ENCODE measurements around the gene OR4C13. TPM values are rescaled to one million over a fixed set of nuclear protein-coding genes. Genes with fewer than 3 reads are reported as not detected.
"Not testable (repeated sequence)": the region's sequence is repeated elsewhere in the genome, so short reads cannot be mapped to it uniquely, and the experiment has no call there.

Gene OR4C13
- polyA plus RNA-seq, 1 of the 3 experiments (the other 2 are of a cell fraction): not detected

DNA sequence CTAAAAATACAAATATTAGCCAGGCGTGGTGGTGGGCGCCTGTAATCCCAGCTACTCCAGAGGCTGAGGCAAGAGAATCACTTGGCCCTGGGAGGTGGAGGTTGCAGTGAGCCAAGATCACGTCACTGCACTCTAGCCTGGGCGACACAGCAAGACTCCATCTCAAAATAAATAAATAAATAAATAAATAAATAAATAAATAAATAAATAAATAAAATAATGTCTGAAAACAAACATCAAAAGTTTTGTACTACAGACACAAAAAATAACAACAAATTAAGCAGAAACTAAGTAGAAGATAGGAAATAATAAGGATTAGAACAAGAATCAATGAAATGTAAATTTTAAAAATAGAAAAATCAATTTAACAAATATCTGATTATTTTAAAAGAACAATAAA lies 21.2 kb downstream of the OR4C13 start:
- DNase-seq; H3K4me2 ChIP-seq; H3K4me1 ChIP-seq (ENCODE audit: control insufficient read depth in 1 of 2, insufficient read depth in 2 of 2, low read depth in 1 of 2, low read length in 1 of 2); H3K36me3 ChIP-seq (replicated peaks in 1 of 2; ENCODE audit: control insufficient read depth in 1 of 2, insufficient read depth in 2 of 2, low read length in 1 of 2); H2AFZ ChIP-seq (ENCODE audit: low read depth); H3K9me3 ChIP-seq; POLR2A ChIA-PET; CTCF ChIA-PET; H3F3A ChIP-seq (replicated peaks; ENCODE audit: insufficient read depth); H3K27ac ChIP-seq (ENCODE audit: low read depth in 2 of 2, low read length in 1 of 2); H3K27me3 ChIP-seq (ENCODE audit: insufficient read depth); H3K79me2 ChIP-seq (ENCODE audit: insufficient read depth); H3K4me3 ChIP-seq (ENCODE audit: low read depth in 2 of 2, low read length in 1 of 2); H4K20me1 ChIP-seq (ENCODE audit: insufficient read depth); H3K9ac ChIP-seq; H3K9me2 ChIP-seq: not testable (repeated sequence)
- 9% methylated on average over 4 of the region's 4 CpGs for WGBS (ENCODE audit: low lambda C conversion rate)

DNA sequence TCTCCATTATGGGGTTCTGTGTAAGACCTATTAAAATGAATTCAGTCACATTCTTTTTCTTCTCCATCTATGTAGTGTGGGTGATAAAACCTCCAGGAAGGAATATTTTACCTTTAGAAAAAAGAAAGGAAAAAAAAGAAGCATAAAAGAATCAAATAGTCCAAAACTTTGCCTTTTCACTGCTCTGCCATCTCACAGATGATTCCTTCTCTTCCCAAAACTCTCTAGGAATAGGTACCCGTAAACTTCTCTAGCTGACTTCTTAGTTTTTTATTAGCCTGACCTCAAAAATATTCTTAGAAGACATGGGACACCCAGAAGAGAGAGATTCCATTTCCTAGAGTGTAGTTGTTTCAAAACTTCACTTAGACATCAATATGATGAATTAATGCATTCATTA lies 30.2 kb downstream of the OR4C13 start, which contains the start of gene OR4C12:
TSS of gene OR4C12 (minus strand) at position 101 of the 400 bp plus-strand sequence. CDS start at position 67, 34 bp downstream.
- H3K4me2 ChIP-seq; DNase-seq; H3K9ac ChIP-seq; H3K4me1 ChIP-seq (ENCODE audit: control insufficient read depth in 1 of 2, insufficient read depth in 2 of 2, low read depth in 1 of 2, low read length in 1 of 2); H3F3A ChIP-seq (replicated peaks; ENCODE audit: insufficient read depth); H3K27ac ChIP-seq (ENCODE audit: low read depth in 2 of 2, low read length in 1 of 2); POLR2A ChIA-PET; H3K27me3 ChIP-seq (ENCODE audit: insufficient read depth); H3K4me3 ChIP-seq (ENCODE audit: low read depth in 2 of 2, low read length in 1 of 2); H3K79me2 ChIP-seq (ENCODE audit: insufficient read depth); H3K9me2 ChIP-seq; H2AFZ ChIP-seq (ENCODE audit: low read depth); H3K36me3 ChIP-seq (replicated peaks in 1 of 2; ENCODE audit: control insufficient read depth in 1 of 2, insufficient read depth in 2 of 2, low read length in 1 of 2); H4K20me1 ChIP-seq (ENCODE audit: insufficient read depth); H3K9me3 ChIP-seq: not testable (repeated sequence)
- CTCF ChIA-PET: interaction anchor here (2.7 kb wide), 1 partner anchor 13 kb away, joined by 8 read pairs; no protein-coding TSS in a partner anchor
- 3% methylated on average over 1 of the region's 1 CpG for WGBS (ENCODE audit: low lambda C conversion rate)

GRCh38 chr11:49995565-49995964 lies 43.4 kb downstream of the OR4C13 start:
- H3K4me2 ChIP-seq: no peak overlapping the region
- ChIA-PET CTCF (interaction anchor here (0.5 to 2.1 kb wide), 15 partner anchors 9 to 1826 kb away, joined by 3 to 17 read pairs (median 4); partner anchors contain the start of genes OR4C12 and OR4S1), POLR2A (no interaction called here)
- H3K9me2 ChIP-seq: no peaks in the 10 kb centered on the region
- no peaks in the 10 kb centered on the region for H3F3A ChIP-seq (replicated peaks; ENCODE audit: insufficient read depth)
- no peaks in the 10 kb centered on the region for H3K27me3 ChIP-seq (ENCODE audit: insufficient read depth)
- H3K9ac ChIP-seq: no peak overlapping the region
- no peaks in the 10 kb centered on the region for H3K4me1 ChIP-seq (ENCODE audit: control insufficient read depth in 1 of 2, insufficient read depth in 2 of 2, low read depth in 1 of 2, low read length in 1 of 2)
- 0 out of 2 replicates have a peak, but pooled peaks cover 3% of the 10 kb centered on the region for H3K9me3 ChIP-seq
- WGBS (ENCODE audit: low lambda C conversion rate): 5% methylated on average over 6 of the region's 6 CpGs
- no peak overlapping the region for H2AFZ ChIP-seq (ENCODE audit: low read depth)
- no peaks in the 10 kb centered on the region for H3K79me2 ChIP-seq (ENCODE audit: insufficient read depth)
- DNase-seq: peak; percentile 18
- H3K27ac ChIP-seq (ENCODE audit: low read depth in 2 of 2, low read length in 1 of 2): no peak overlapping the region
- H3K36me3 ChIP-seq (replicated peaks in 1 of 2; ENCODE audit: control insufficient read depth in 1 of 2, insufficient read depth in 2 of 2, low read length in 1 of 2): no peaks in the 10 kb centered on the region
- no peak overlapping the region for H3K4me3 ChIP-seq (ENCODE audit: low read depth in 2 of 2, low read length in 1 of 2)
- no peaks in the 10 kb centered on the region for H4K20me1 ChIP-seq (ENCODE audit: insufficient read depth)
- TF ChIP-seq MAX (IDR thresholded peaks at IDR 0.05; ENCODE audit: low read depth) (peak; percentile 72), RFX5 (IDR thresholded peaks at IDR 0.05; ENCODE audit: low read length) (no peak), FOXJ3 (CRISPR knock-in tag; IDR thresholded peaks at IDR 0.05) (no peak), GATA2 (CRISPR knock-in tag; IDR thresholded peaks at IDR 0.05) (no peak), SMC3 (IDR thresholded peaks at IDR 0.05; ENCODE audit: low read depth, low read length) (peak; percentile 49), EZH2phosphoT487 (IDR thresholded peaks at IDR 0.05; ENCODE audit: borderline replicate concordance, low read depth) (no peak), RCOR1 (IDR thresholded peaks at IDR 0.05; ENCODE audit: low read length) (no peak), NFIC (IDR thresholded peaks at IDR 0.05; ENCODE audit: borderline replicate concordance) (peak; percentile 88), FOXM1 (IDR thresholded peaks at IDR 0.05; ENCODE audit: low read depth) (no peak), RXRA (IDR thresholded peaks at IDR 0.05; ENCODE audit: borderline replicate concordance, low read depth) (no peak), YY1 (IDR thresholded peaks at IDR 0.05; ENCODE audit: low read depth) (no peak), TEAD4 (IDR thresholded peaks at IDR 0.05; ENCODE audit: borderline replicate concordance, insufficient read depth) (no peak), NRF1 (IDR thresholded peaks at IDR 0.05; ENCODE audit: low read depth, low read length) (no peak), REST (IDR thresholded peaks at IDR 0.05; ENCODE audit: low read depth, low read length) (no peak)
- TF ChIP-seq, protein P1, sequence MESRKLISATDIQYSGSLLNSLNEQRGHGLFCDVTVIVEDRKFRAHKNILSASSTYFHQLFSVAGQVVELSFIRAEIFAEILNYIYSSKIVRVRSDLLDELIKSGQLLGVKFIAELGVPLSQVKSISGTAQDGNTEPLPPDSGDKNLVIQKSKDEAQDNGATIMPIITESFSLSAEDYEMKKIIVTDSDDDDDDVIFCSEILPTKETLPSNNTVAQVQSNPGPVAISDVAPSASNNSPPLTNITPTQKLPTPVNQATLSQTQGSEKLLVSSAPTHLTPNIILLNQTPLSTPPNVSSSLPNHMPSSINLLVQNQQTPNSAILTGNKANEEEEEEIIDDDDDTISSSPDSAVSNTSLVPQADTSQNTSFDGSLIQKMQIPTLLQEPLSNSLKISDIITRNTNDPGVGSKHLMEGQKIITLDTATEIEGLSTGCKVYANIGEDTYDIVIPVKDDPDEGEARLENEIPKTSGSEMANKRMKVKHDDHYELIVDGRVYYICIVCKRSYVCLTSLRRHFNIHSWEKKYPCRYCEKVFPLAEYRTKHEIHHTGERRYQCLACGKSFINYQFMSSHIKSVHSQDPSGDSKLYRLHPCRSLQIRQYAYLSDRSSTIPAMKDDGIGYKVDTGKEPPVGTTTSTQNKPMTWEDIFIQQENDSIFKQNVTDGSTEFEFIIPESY (IDR thresholded peaks at IDR 0.05; ENCODE audit: borderline replicate concordance, low read depth): no peak
- TF ChIP-seq, protein P2, sequence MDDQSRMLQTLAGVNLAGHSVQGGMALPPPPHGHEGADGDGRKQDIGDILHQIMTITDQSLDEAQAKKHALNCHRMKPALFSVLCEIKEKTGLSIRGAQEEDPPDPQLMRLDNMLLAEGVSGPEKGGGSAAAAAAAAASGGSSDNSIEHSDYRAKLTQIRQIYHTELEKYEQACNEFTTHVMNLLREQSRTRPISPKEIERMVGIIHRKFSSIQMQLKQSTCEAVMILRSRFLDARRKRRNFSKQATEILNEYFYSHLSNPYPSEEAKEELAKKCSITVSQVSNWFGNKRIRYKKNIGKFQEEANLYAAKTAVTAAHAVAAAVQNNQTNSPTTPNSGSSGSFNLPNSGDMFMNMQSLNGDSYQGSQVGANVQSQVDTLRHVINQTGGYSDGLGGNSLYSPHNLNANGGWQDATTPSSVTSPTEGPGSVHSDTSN (IDR thresholded peaks at IDR 0.05): no peak
